HUDEP-2 (cell line): ENCODE results near the gene EIF4E.
"Not testable (repeated sequence)": the region's sequence is repeated elsewhere in the genome, so short reads cannot be mapped to it uniquely, and the experiment has no call there.

Experiments used
- DNase-seq, 76 experiments: peaks; one replicate each; lab custom pipeline; 2025; ENCODE audit not compliant: unreplicated experiment in 76 of 76; lab: John Stamatoyannopoulos, UW

The EIF4E gene

GRCh38 chr4:98886382-98886781, 42.6 kb downstream of the EIF4E start:
- DNase-seq = not testable (repeated sequence)

DNA sequence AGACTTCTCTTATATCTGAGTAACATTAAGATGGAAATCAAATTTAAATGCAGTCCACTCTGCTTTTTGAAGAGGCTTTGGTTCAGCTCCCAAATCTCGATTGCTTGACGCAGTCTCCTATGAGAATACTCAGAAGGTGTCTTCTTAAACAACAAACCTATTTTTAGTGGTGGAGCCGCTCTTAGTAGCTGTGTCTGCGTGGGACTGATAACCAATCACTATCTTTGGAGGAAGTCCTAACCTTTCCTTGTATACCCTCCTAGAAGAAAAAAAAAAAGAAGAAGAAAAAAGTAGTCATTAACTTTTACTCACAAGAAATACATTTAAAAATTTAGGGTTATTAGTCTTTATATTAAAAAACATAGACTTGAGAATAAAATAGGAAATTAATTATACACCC, 48.0 kb downstream of the EIF4E start:
- DNase-seq = not testable (repeated sequence)

GRCh38 chr4:98879515-98879914, 49.4 kb downstream of the EIF4E start:
- DNase-seq = no peak

GRCh38 chr4:98873059-98873458, 55.9 kb downstream of the EIF4E start:
- DNase-seq = no peak

DNA sequence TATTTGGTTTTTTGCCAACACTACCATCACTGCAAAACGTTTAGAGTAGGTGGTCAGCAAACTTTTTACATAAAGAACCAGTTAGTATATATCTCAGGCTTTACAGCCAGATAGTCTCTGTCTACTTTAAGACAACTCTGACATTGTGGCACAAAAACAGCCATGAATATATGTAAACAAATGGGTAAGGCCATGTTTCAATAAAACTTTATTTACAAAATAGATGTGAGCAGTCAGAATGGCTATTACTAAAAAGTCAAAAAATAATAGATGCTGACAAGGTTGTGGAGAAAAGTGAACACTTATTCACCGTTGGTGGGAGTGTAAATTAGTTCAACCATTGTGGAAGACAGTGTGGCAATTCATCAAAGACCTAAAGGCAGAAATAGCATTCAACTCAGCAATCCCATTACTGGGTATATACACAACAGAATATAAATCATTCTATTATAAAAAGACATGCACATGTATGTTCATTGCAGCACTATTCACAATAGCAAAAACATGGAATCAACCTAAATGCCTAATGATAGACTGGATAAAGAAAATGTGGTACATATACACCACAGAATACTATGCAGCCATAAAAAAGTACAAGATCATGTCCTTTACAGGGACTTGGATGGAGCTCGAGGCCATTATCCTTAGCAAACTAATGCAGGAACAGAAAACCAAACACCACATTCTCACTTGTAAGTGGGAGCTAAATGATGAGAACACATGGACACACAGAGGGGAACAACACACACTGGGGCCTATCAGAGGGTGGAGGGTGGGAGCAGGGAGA, 56.6 kb downstream of the EIF4E start:
- not testable (repeated sequence) for DNase-seq

DNA sequence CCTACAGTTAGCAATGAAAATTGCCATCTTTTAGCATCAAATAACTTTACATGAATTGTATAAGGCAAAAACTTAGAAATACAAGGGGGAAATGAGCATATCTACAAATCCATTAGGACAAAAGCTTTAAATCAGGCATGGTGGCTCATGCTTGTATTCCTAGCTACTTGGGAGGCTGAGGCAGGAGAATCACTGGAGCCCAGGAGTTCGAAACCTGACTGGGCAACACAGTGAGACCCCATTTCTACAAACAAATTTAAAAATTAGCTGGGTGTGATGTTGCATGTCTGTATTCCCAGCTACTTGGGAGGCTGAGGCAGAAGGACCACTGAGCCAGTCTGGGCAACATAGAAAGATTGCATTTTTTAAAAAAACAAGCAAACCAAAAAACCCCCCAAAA, 61.3 kb downstream of the EIF4E start:
- no peak for DNase-seq

DNA sequence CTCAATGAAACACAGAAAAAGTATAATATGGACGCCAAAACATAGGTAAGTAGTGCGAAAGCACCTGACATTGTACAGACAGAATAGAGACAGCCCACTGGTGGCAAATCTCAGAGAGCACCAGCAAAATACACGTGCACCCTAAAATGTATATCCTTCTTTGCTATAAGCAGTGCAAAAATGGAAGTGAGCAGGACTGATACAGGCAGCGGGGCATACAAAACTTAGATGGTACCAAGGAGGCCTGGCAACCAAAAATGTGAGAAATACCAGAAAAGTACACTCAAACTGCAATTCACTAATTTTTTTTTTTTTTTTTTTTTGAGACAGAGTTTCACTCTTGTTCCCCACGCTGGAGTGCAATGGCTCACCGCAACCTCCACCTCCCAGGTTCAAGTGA, 63.9 kb downstream of the EIF4E start:
- no peak for DNase-seq

DNA sequence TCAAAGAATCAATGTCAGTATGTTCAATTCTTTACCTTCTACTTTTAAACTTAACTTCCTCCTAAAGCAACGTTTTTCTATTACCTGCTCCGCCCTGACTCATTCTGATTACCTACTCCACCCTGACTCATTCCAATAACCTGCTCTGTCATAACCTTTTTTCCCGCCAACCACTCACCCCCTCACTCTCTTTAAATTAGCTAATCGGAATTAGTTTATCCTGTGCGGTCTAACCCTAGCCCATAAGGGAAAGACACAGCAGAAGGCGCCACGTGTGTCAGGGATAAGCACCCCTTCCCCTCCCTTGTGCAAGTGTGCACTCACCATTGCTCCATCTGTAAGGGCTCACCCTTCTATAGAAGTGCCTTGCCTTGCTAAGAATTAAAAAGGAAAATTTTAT, 64.4 kb downstream of the EIF4E start:
- no peak for DNase-seq

DNA sequence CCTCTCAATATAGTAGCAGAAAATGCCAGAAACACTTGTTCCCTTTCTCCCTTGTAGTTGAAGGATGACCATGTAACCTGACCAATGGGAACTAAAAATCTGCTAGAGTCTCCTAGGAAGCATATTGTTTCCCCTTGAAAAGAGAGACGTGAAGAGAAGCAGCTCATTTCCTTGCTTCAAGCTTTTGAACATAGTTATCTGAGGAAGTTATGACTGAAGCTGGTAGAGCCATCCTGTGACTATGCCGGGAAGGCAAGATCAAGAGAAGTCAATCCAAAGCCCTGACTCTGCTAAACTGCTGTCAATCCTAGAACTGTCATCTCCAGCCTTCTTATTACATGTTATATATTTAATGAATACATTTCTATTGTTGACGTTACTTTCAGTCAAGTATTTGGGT, 66.6 kb downstream of the EIF4E start:
- no peak for DNase-seq

DNA sequence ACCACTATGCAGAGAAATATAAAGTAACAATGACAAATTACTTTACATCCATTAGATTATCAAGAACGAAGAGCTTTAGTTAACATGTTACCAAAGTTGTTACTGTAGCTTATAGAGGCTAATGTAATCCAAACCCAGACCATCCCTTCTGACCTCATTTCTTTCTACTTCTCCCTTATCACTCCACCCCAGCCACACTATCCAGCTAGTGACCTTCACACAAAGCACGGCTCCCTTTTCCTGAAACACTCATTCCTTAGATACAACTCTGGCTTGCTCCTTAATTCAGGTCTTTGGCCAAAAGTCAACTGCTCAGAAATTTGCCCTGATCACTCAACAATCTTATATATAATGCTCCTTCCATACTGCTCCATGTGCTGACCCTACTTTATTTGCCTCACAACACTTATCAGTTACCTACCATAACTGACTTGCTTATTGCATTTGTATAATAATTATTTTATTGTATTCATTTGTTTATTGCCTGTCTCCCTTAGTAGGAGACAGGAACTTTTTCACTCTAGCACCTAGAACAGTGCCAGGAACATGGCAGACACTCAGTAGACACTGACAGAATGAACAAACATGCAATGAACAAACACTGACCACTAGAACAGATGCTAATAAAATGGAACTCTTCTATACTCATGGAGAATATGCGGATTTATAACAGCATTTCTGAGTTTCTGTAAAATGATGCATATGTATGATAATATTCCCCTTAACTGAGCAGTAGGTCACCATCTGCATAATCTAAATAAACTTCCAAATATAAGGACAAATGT, 67.6 kb downstream of the EIF4E start:
- DNase-seq = peak in 21 of 76 experiments; percentile 1 to 39 (median 9)

DNA sequence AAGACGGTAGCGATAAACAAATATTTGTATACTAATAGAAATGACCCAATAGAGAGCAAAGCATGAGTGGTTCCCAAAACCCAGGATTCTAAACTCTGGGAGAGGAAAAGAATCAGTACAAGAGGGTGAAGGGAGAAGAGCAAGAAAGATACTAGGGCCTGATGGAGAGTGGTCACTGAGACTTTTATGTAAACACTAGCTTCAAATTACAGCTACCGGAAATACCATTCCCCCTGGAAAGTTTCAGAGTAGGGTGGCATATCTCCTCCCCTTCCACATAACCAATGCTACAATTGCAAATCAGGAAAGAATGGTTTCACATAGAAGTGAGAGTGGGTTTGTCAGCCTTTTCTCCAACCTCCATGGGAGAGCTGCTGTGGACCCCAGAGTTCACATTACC, 77.1 kb downstream of the EIF4E start:
- DNase-seq = no peak

DNA sequence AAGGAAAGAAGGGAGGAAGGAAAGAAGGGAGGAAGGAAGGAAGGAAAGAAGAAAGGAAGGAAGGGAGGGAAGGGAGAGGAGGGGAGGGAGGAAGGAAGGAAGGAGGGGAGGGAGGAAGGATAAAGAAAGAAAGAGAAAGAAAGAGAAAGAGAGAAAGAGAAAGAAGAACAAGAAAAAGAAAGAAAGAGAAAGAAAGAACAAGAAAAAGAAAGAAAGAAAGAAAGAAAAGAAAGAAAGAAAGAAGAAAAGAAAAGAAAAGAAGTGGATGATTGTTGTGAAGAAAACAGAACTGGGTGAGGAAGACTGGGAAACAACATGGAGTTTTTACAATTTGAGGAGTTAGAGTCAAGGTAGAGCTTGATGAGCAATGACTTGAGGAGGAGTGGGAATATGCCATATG, 78.0 kb downstream of the EIF4E start:
- no peak for DNase-seq

- DNase-seq = no peak
Observed at GRCh38 chr4:98848448-98848847, 80.5 kb downstream of the EIF4E start.

DNA sequence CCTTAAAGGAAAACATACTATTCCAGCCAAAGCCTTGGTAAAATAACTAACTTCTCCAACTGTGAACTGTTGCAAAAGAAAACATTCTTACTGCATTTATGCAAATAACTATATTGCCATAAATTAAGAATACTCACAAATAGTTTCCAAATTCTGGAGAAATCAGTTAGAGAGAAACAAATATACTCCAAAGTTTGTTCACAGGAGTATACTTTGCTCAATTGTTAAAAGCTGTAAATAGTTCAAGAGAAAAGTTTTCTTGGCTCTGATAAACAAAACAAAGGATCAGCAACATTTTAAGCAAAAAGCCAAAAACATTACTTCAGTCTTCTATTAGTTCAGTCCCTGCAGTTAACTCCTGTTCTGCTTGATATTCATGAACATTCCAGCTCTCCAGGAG, 83.0 kb downstream of the EIF4E start:
- no peak for DNase-seq

DNA sequence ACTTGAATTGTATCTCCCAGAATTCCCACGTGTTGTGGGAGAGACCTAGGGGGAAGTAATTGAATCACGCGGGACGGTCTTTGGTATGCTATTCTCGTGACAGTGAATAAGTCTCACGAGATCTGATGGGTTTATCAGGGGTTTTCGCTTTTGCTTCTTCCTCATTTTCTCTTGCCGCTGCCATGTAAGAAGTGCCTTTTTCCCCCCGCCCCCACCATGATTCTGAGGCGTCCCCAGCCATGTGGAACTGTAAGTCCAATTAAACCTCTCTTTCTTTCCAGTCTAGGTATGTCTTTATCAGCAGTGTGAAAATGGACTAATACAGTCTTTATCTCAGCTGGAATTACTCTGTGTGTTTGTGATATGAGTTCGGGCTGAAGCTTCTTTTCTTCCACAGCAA, 86.0 kb downstream of the EIF4E start:
- DNase-seq = not testable (repeated sequence)

GRCh38 chr4:98838977-98839618, 89.8 kb downstream of the EIF4E start:
- no peak for DNase-seq

- no peak for DNase-seq
Observed at GRCh38 chr4:98838531-98838930, 90.4 kb downstream of the EIF4E start.

- DNase-seq = no peak
Observed at GRCh38 chr4:98833384-98833783, 95.5 kb downstream of the EIF4E start.

DNA sequence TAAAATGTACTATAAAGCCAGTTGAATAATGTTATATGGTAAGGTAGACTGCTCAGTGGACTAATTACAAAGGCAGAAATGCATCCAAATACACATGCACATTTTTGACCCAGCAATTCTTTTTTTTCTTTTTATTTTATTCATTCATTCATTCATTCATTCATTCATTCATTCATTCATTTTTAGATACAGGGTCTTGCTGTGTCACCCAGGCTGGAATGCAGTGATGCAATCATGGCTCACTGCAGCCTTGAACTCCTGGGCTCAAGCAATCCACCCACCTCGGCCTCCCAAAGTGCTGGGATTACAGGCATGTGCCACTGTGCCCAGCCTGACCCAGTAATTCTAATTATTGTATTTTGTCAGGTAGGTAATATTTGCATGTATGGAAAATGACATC, 97.9 kb downstream of the EIF4E start:
- DNase-seq = not testable (repeated sequence)
